ENCODE measurements around the gene GDF9. TPM values are rescaled to one million over a fixed set of nuclear protein-coding genes. Genes with fewer than 3 reads are reported as not detected.

GDF9 gene
- total RNA-seq, 3 donors from 2014 or later = 0.28 to 0.41 (median 0.36) TPM

GRCh38 chr5:132816083-132816482, 50.2 kb downstream of the GDF9 start:
- ATAC-seq (no peak), DNase-seq (no peak)
- Histone ChIP-seq H3K4me1 (ENCODE audit: low read depth) (peaks cover 8% of the 10 kb centered on the region), H3K36me3 (ENCODE audit: low read depth) (no peaks in the 10 kb centered on the region), H3K4me3 (no peak overlapping the region), H3K9me3 (no peaks in the 10 kb centered on the region)
- intact Hi-C loops (cut with DNase I, micrococcal nuclease) = loop anchor here in 1 of 2 donors (10.0 kb wide), 1 partner anchor 431 kb away; no protein-coding TSS in a partner anchor
- TF ChIP-seq CTCF (IDR thresholded peaks at IDR 0.05) = no peak

- no peak for TF ChIP-seq CTCF (IDR thresholded peaks at IDR 0.05)
Observed at GRCh38 chr5:132815454-132815853, 50.8 kb downstream of the GDF9 start.

GRCh38 chr5:132814503-132815294, 51.6 kb downstream of the GDF9 start:
- no peak for ATAC-seq
- H3K36me3 ChIP-seq (ENCODE audit: low read depth) = no peaks in the 10 kb centered on the region
- intact Hi-C loops (cut with DNase I, micrococcal nuclease) = loop anchor here in 1 of 2 donors (10.0 kb wide), 1 partner anchor 430 kb away; no protein-coding TSS in a partner anchor

More at GRCh38 chr5:132815454-132815853, 50.8 kb downstream of the GDF9 start:
- peaks cover 8% of the 10 kb centered on the region for H3K4me1 ChIP-seq (ENCODE audit: low read depth)
- H3K4me3 ChIP-seq = no peak overlapping the region
- no peaks in the 10 kb centered on the region for H3K36me3 ChIP-seq (ENCODE audit: low read depth)
- H3K9me3 ChIP-seq = no peaks in the 10 kb centered on the region
- ATAC-seq = no peak
- DNase-seq = no peak
- intact Hi-C loops (cut with DNase I, micrococcal nuclease) = loop anchor here in 1 of 2 donors (10.0 kb wide), 1 partner anchor 431 kb away; no protein-coding TSS in a partner anchor

GRCh38 chr5:132813599-132814502, 52.4 kb downstream of the GDF9 start:
- intact Hi-C loops (cut with DNase I, micrococcal nuclease) = loop anchor here in 1 of 2 donors (10.0 kb wide), 1 partner anchor 429 kb away; no protein-coding TSS in a partner anchor
- Histone ChIP-seq H3K9me3 (no peaks in the 10 kb centered on the region), H3K4me1 (ENCODE audit: low read depth) (peaks cover 14% of the 10 kb centered on the region), H3K36me3 (ENCODE audit: low read depth) (no peaks in the 10 kb centered on the region), H3K4me3 (peak overlapping the region; percentile 26)
- TF ChIP-seq CTCF (IDR thresholded peaks at IDR 0.05) = no peak
- peak in 2 of 3 donors; percentile 59 to 72 for DNase-seq
- ATAC-seq = peak; percentile 78

More at GRCh38 chr5:132814503-132815294, 51.6 kb downstream of the GDF9 start:
- TF ChIP-seq CTCF (IDR thresholded peaks at IDR 0.05) = no peak
- peaks cover 8% of the 10 kb centered on the region for H3K4me1 ChIP-seq (ENCODE audit: low read depth)
- no peaks in the 10 kb centered on the region for H3K9me3 ChIP-seq
- H3K4me3 ChIP-seq = no peak overlapping the region
- no peak for DNase-seq

Data from mucosa of descending colon (tissue), 3 donors.